ENCODE data around the gene SFTPB. TPM values are rescaled to one million over a fixed set of nuclear protein-coding genes. Genes with fewer than 3 reads are reported as not detected.

The SFTPB gene
- total and polyA plus RNA-seq, 4 donors: 1.7 to 8.1 (median 2.3) TPM; not detected in 1

DNA sequence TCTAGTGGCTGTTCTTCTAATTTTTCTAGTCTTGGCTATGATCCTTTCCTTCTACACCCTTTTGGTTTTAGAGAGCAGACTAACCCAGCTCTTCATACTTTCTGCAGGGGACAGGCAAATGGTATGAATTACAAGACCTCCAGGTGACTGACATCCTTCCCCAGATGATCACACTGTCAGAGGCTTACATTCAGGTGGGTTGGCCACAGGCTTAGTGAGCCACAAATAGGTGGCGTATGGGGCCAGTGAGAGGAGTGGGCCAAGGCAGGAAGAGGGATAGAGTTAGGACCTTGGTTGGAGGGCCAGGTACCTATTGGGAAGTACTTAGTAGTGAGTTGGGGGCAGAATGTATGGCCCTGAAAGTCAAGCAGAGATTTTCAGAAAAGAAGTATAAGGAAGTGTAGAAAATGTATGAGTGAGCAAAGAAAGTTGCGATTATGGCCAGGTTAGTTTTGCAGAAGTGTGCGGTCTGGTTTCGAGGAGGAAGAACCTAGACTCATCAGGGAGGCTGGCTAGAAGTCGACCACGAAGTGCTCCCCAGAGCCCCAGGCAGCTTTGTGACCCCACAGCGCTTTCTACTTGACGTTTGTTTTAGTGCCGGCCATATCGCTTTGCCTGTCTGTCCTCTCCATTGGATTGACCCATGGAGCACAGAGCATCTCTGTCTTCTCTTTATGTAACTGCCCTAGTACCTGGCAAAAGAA, 20.0 kb downstream of the SFTPB start:
- Histone ChIP-seq H3K9me3 (ENCODE audit: control insufficient read depth, low read length) (no peaks in the 10 kb centered on the region), H3K36me3 (ENCODE audit: control insufficient read depth in 1 of 2, insufficient read depth in 2 of 2, low read length in 1 of 2) (peaks cover 0 to 2% of the 10 kb centered on the region in 2 donors), H3K4me1 (ENCODE audit: control insufficient read depth in 1 of 2, insufficient read depth in 2 of 2, low read length in 2 of 2) (no peaks in the 10 kb centered on the region), H3K4me3 (ENCODE audit: low read length in 2 of 2) (no peak overlapping the region), H3K27me3 (ENCODE audit: control insufficient read depth in 1 of 2, insufficient read depth in 2 of 2, low read length in 1 of 2) (no peaks in the 10 kb centered on the region), H3K27ac (ENCODE audit: low read depth in 1 of 2, low read length in 2 of 2) (no peak overlapping the region)
- WGBS, 2 donors: 86 to 89% methylated on average over 10 of the region's 10 CpGs
- intact Hi-C loops (cut with DNase I): loop anchor here in 1 of 2 donors (10.0 kb wide), 1 partner anchor 147 kb away; no protein-coding TSS in a partner anchor
- ATAC-seq (ENCODE audit: low FRiP score): no peak
- no peak for DNase-seq

DNA sequence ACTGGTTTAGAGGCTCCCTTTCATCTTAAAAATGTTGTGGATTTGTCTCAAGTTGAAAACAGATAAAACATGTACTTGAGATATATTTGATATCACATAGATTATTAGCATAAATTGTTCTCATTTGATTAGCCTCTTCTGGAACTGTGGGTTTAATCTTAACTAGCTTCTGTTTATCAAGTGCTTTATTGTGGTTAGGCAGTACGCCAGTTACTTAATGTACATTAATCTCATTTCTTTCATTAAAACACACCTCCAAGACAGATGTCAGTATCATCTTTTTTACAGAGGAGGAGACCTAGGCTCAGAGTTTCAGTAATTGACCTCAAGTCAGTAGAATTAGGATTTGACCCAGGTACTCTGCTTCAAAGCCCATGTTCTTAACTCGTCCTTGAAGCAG, 21.8 kb downstream of the SFTPB start:
- H3K36me3 ChIP-seq (ENCODE audit: control insufficient read depth in 1 of 2, insufficient read depth in 2 of 2, low read length in 1 of 2): peaks cover 6 to 7% of the 10 kb centered on the region in 2 donors
- WGBS, 2 donors: 91% methylated on average over 2 of the region's 2 CpGs
- intact Hi-C loops (cut with DNase I): loop anchor here in 1 of 2 donors (10.0 kb wide), 1 partner anchor 149 kb away; no protein-coding TSS in a partner anchor

DNA sequence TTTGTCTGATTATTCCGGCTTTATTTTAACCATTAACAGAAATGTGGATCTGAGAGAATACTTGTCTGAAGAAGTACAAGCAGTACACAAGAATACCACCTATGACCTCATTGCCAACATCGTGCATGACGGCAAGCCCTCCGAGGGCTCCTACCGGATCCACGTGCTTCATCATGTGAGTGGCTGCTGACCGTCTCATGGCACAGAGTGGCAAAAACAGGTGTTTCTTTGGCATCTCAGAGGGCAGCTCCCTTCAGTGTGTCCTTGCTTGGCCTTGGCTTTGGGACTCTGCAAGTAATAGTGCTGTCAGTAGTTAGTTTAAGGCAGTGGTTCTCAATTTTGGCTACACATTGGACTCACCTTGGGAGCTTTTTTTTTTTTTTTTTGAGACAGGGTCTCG, 23.1 kb downstream of the SFTPB start:
- H3K4me1 ChIP-seq (ENCODE audit: control insufficient read depth in 1 of 2, insufficient read depth in 2 of 2, low read length in 2 of 2): no peaks in the 10 kb centered on the region
- H3K9me3 ChIP-seq (ENCODE audit: control insufficient read depth, low read length): no peaks in the 10 kb centered on the region
- no peaks in the 10 kb centered on the region for H3K27me3 ChIP-seq (ENCODE audit: control insufficient read depth in 1 of 2, insufficient read depth in 2 of 2, low read length in 1 of 2)
- no peak overlapping the region for H3K27ac ChIP-seq (ENCODE audit: low read depth in 1 of 2, low read length in 2 of 2)
- DNase-seq (no peak), ATAC-seq (ENCODE audit: low FRiP score) (no peak)
- 94 to 96% methylated on average over 7 to 8 of the region's 8 CpGs for WGBS, 2 donors
- H3K36me3 ChIP-seq (ENCODE audit: control insufficient read depth in 1 of 2, insufficient read depth in 2 of 2, low read length in 1 of 2): peaks cover 7% of the 10 kb centered on the region in 2 donors
- H3K4me3 ChIP-seq (ENCODE audit: low read length in 2 of 2): no peak overlapping the region
- intact Hi-C loops (cut with DNase I): loop anchor here in 1 of 2 donors (10.0 kb wide), 1 partner anchor 150 kb away; no protein-coding TSS in a partner anchor

More for the DNA sequence above, 21.8 kb downstream of the SFTPB start:
- DNase-seq: no peak
- Histone ChIP-seq H3K27me3 (ENCODE audit: control insufficient read depth in 1 of 2, insufficient read depth in 2 of 2, low read length in 1 of 2) (no peaks in the 10 kb centered on the region), H3K9me3 (ENCODE audit: control insufficient read depth, low read length) (no peaks in the 10 kb centered on the region), H3K27ac (ENCODE audit: low read depth in 1 of 2, low read length in 2 of 2) (no peak overlapping the region), H3K4me3 (ENCODE audit: low read length in 2 of 2) (no peak overlapping the region), H3K4me1 (ENCODE audit: control insufficient read depth in 1 of 2, insufficient read depth in 2 of 2, low read length in 2 of 2) (no peaks in the 10 kb centered on the region)
- ATAC-seq (ENCODE audit: low FRiP score): no peak

DNA sequence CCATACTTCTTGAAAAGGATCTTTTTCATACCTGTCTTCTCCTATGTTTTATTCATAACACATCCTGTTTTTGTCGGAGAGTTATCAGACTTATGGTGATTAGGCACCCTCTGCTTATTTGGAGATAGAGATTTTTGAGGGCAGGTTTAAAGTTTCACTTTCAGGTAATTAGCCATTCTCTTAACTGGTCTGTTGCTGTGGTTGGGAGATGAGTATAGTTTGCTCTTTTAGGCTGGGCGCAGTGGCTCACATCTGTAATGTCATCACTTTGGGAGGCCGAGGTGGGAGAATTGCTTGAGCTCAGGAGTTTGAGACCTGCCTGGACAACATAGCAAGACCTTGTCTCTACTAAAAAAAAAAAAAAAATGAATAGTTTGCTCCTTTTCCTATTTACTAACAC, 25.3 kb downstream of the SFTPB start:
- WGBS, 2 donors: 94 to 96% methylated on average over 3 of the region's 3 CpGs
- H3K36me3 ChIP-seq (ENCODE audit: control insufficient read depth in 1 of 2, insufficient read depth in 2 of 2, low read length in 1 of 2): peaks cover 10 to 12% of the 10 kb centered on the region in 2 donors
- intact Hi-C loops (cut with DNase I): loop anchor here in 1 of 2 donors (10.0 kb wide), 1 partner anchor 152 kb away; no protein-coding TSS in a partner anchor

DNA sequence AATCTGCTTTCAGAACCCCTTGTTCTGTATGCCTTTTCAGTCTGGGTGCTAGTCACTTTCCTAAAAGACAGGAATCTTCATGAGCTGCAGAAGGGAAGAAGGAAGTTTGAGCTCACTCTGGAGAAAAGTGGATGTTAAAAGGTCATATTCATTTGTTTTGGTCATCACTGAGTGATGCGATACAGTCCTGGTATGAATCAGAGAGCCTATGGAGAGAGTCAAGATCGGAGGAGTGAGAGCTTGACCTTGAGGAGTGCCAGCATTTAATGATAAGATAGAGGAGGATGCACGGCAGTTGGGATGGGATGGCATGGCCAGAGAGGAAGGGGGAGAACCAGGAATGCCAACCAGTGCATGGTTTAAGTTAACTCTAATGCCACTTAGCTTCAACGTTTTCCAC, 32.4 kb downstream of the SFTPB start:
- Histone ChIP-seq H3K27ac (ENCODE audit: low read depth in 1 of 2, low read length in 2 of 2) (no peak overlapping the region), H3K4me3 (ENCODE audit: low read length in 2 of 2) (no peak overlapping the region), H3K4me1 (ENCODE audit: control insufficient read depth in 1 of 2, insufficient read depth in 2 of 2, low read length in 2 of 2) (no peaks in the 10 kb centered on the region), H3K27me3 (ENCODE audit: control insufficient read depth in 1 of 2, insufficient read depth in 2 of 2, low read length in 1 of 2) (no peaks in the 10 kb centered on the region), H3K36me3 (ENCODE audit: control insufficient read depth in 1 of 2, insufficient read depth in 2 of 2, low read length in 1 of 2) (peaks cover 9 to 11% of the 10 kb centered on the region in 2 donors), H3K9me3 (ENCODE audit: control insufficient read depth, low read length) (no peaks in the 10 kb centered on the region)
- intact Hi-C loops (cut with DNase I): loop anchor here (5.0 to 10.0 kb wide), 3 partner anchors 72 to 439 kb away; no protein-coding TSS in a partner anchor
- whole genome bisulfite sequencing, 2 donors: 52 to 57% methylated on average over 4 of the region's 4 CpGs
- ATAC-seq (ENCODE audit: low FRiP score) (no peak), DNase-seq (no peak)

More for the DNA sequence above, 25.3 kb downstream of the SFTPB start:
- Histone ChIP-seq H3K27me3 (ENCODE audit: control insufficient read depth in 1 of 2, insufficient read depth in 2 of 2, low read length in 1 of 2) (no peaks in the 10 kb centered on the region), H3K4me3 (ENCODE audit: low read length in 2 of 2) (no peak overlapping the region), H3K4me1 (ENCODE audit: control insufficient read depth in 1 of 2, insufficient read depth in 2 of 2, low read length in 2 of 2) (no peaks in the 10 kb centered on the region), H3K27ac (ENCODE audit: low read depth in 1 of 2, low read length in 2 of 2) (no peak overlapping the region), H3K9me3 (ENCODE audit: control insufficient read depth, low read length) (no peaks in the 10 kb centered on the region)
- DNase-seq (no peak), ATAC-seq (ENCODE audit: low FRiP score) (no peak)

DNA sequence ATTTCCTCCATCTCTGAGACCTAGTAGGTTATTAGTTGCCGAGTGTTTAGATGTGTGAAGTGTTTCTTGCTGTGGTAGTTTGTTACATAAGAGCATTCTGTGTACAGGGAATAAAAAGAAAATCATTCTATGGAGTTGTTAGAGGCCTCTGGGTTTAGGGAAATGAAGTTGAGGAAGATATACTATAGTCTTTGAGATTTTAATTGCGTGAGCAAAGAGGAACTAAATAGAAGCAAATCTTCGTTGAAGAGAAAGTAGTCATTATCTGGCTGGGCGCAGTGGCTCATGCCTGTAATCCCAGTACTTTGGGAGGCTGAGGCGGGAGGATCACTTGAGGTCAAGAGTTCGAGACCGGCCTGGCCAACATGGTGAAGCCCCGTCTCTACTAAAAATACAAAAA, 33.0 kb downstream of the SFTPB start:
- H3K4me1 ChIP-seq (ENCODE audit: control insufficient read depth in 1 of 2, insufficient read depth in 2 of 2, low read length in 2 of 2): no peaks in the 10 kb centered on the region
- H3K4me3 ChIP-seq (ENCODE audit: low read length in 2 of 2): no peak overlapping the region
- intact Hi-C loops (cut with DNase I): loop anchor here (5.0 to 10.0 kb wide), 3 partner anchors 72 to 440 kb away; no protein-coding TSS in a partner anchor
- no peaks in the 10 kb centered on the region for H3K27me3 ChIP-seq (ENCODE audit: control insufficient read depth in 1 of 2, insufficient read depth in 2 of 2, low read length in 1 of 2)
- no peak for DNase-seq
- no peak overlapping the region for H3K27ac ChIP-seq (ENCODE audit: low read depth in 1 of 2, low read length in 2 of 2)
- H3K36me3 ChIP-seq (ENCODE audit: control insufficient read depth in 1 of 2, insufficient read depth in 2 of 2, low read length in 1 of 2): peaks cover 8 to 11% of the 10 kb centered on the region in 2 donors
- WGBS, 2 donors: 85 to 86% methylated on average over 8 of the region's 8 CpGs
- no peak for ATAC-seq (ENCODE audit: low FRiP score)
- no peaks in the 10 kb centered on the region for H3K9me3 ChIP-seq (ENCODE audit: control insufficient read depth, low read length)

DNA sequence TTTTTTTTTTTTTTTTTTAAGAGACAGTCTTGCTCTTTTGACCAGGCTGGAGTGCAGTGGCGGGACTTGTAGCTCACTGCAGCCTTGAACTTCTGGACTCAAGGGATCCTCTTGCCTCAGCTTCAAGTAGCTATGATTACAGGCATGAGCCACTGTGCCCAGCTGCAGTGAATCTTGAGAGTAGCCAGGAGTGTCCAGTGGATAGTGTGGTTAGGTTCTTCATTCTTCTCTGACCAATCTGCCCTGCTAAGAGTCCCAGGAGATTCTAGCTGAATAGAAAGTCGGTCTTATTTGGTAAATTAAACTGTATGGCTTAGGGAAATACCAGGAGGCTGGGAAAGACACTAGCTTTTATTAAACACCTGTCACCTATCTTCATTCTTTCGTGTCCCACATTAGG, 36.7 kb downstream of the SFTPB start:
- H3K27ac ChIP-seq (ENCODE audit: low read depth in 1 of 2, low read length in 2 of 2): no peak overlapping the region
- no peaks in the 10 kb centered on the region for H3K9me3 ChIP-seq (ENCODE audit: control insufficient read depth, low read length)
- 89 to 92% methylated on average over 3 of the region's 3 CpGs for WGBS, 2 donors
- H3K36me3 ChIP-seq (ENCODE audit: control insufficient read depth in 1 of 2, insufficient read depth in 2 of 2, low read length in 1 of 2): peaks cover 5 to 10% of the 10 kb centered on the region in 2 donors
- H3K4me1 ChIP-seq (ENCODE audit: control insufficient read depth in 1 of 2, insufficient read depth in 2 of 2, low read length in 2 of 2): no peaks in the 10 kb centered on the region
- ATAC-seq (ENCODE audit: low FRiP score) (no peak), DNase-seq (no peak)
- intact Hi-C loops (cut with DNase I): loop anchor here in 1 of 2 donors (10.0 kb wide), 1 partner anchor 443 kb away; no protein-coding TSS in a partner anchor
- H3K4me3 ChIP-seq (ENCODE audit: low read length in 2 of 2): no peak overlapping the region
- no peaks in the 10 kb centered on the region for H3K27me3 ChIP-seq (ENCODE audit: control insufficient read depth in 1 of 2, insufficient read depth in 2 of 2, low read length in 1 of 2)

DNA sequence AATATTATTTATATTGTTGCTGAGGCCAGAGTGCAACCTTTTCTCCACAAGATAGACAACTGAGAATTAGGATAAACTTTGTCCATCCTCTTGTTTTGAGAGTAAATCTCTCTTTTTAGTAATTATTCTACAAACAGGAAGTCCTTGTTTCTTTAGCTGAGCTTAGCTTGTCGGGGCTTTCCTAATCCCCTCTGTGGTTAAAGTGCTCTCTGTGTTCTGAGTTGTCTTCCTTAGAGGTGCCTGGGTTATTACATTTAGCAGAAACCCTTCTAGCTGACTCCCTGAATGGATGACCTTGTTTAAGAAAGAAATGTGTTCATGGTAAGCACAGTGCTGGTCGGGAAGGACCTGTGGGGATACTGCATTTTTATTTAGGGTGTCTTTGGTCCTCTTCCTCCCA, 39.3 kb downstream of the SFTPB start:
- H3K9me3 ChIP-seq (ENCODE audit: control insufficient read depth, low read length): no peaks in the 10 kb centered on the region
- peaks cover 7 to 15% of the 10 kb centered on the region in 2 donors for H3K36me3 ChIP-seq (ENCODE audit: control insufficient read depth in 1 of 2, insufficient read depth in 2 of 2, low read length in 1 of 2)
- no peak overlapping the region for H3K4me3 ChIP-seq (ENCODE audit: low read length in 2 of 2)
- no peak overlapping the region for H3K27ac ChIP-seq (ENCODE audit: low read depth in 1 of 2, low read length in 2 of 2)
- no peaks in the 10 kb centered on the region for H3K4me1 ChIP-seq (ENCODE audit: control insufficient read depth in 1 of 2, insufficient read depth in 2 of 2, low read length in 2 of 2)
- ATAC-seq (ENCODE audit: low FRiP score): no peak
- DNase-seq: no peak
- intact Hi-C loops (cut with DNase I): no loop called here
- WGBS, 2 donors: 60% methylated on average over 2 of the region's 2 CpGs
- no peaks in the 10 kb centered on the region for H3K27me3 ChIP-seq (ENCODE audit: control insufficient read depth in 1 of 2, insufficient read depth in 2 of 2, low read length in 1 of 2)

DNA sequence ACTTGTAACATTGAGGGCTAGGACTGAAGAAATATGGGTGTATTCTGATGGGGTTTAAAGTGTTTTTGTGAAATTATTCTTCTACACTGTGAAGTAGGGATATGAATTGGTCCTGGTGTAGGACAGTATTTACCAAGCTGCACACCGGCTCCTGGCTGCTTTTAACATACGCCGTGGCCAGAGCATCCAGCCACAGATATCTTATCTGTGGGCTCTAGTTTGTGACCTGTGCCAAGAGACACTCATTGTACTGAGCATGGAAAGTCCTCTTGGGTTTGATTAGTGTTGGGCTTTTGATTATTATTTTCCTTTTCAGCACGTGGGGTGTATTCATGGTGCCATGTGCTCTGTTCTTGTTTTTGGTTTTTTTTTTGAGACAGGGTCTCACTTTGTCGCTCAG, 44.0 kb downstream of the SFTPB start:
- 69 to 75% methylated on average over 5 of the region's 5 CpGs for WGBS, 2 donors
- ATAC-seq (ENCODE audit: low FRiP score) (no peak), DNase-seq (no peak)
- intact Hi-C loops (cut with DNase I): no loop called here
- H3K36me3 ChIP-seq (ENCODE audit: control insufficient read depth in 1 of 2, insufficient read depth in 2 of 2, low read length in 1 of 2): peaks cover 7 to 11% of the 10 kb centered on the region in 2 donors
- no peak overlapping the region for H3K27ac ChIP-seq (ENCODE audit: low read depth in 1 of 2, low read length in 2 of 2)
- no peak overlapping the region for H3K4me3 ChIP-seq (ENCODE audit: low read length in 2 of 2)
- H3K27me3 ChIP-seq (ENCODE audit: control insufficient read depth in 1 of 2, insufficient read depth in 2 of 2, low read length in 1 of 2): no peaks in the 10 kb centered on the region
- H3K9me3 ChIP-seq (ENCODE audit: control insufficient read depth, low read length): no peaks in the 10 kb centered on the region
- no peaks in the 10 kb centered on the region for H3K4me1 ChIP-seq (ENCODE audit: control insufficient read depth in 1 of 2, insufficient read depth in 2 of 2, low read length in 2 of 2)

Data from aorta (tissue), 5 donors.